Suppressor macrophage (primary cell): ENCODE data around the gene AFMID.

Experiments
- DNase-seq, 4 experiments: peaks; one replicate each; pipeline ENCODE4 v3.0.0-alpha.2; 2020 to 2022

Gene AFMID

GRCh38 chr17:78255953-78256706, 69.0 kb downstream of the AFMID start:
- DNase-seq, result peak in 3 of 4 experiments; percentile 21 to 31 (median 30)

DNA sequence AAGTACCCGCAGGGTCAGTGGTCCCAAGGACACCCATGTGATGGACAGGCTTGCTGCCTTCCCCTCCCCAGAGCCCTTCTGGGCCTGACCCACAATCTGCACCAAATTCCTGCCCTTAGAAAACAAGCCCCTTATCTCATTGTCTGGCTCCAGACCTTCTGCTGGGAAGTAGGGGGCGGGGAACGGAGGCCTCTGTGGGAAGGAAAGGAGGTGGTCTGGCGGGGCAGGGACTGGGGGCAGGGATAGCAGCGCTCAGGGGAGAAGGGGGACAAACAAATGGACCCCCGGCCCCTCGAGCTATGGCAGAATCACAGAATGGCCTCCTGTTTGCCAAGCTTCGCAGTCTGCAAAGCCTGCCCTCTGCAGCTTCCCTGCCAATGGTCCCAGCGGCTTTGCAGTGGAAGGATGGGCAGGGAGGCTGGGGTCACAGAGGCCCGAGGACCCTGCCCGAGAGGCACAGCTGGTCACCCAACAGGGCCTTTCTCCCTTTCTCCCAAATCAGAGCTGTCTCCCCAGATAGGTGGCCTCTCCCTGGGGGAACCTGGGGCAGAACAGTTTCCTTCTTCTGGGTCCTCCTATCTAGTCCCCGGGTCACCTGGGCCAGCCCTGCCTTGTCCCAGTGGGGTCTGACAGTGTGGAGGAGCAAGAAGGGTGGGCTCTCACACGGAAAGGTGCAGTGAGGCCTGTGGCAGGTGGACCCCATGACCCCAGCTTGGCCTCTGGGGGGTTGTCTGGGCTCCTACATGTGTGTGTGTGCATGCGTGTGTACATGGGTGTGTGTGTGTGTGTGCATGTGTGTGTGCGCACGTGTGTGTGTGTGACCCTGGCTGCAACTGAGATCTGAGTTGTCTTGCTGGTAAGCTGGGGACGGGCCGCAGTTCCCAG, 69.8 kb downstream of the AFMID start:
- no peak for DNase-seq
